Activated CD4-positive, alpha-beta T cell treated with anti-CD3 and anti-CD28 coated beads for 36 hours (primary cell): ENCODE measurements around the gene GPRIN2. TPM values are rescaled to one million over a fixed set of nuclear protein-coding genes. Genes with fewer than 3 reads are reported as not detected.

Experiments used
- ATAC-seq: fragments of 200-7000 bp; cut with Tn5 transposase; one replicate; pipeline ENCODE4 v1.10.0; 2021; ENCODE audit warnings: mild to moderate bottlenecking, moderate library complexity
- CTCF ChIA-PET: fragments of 350-600 bp; sonication (Branson Sonifier 250); formaldehyde crosslinking; loops from one replicate; lab custom pipeline; 2021; ENCODE audit warnings: antibody characterized with exemption; lab: Charles Lee
- POLR2A ChIA-PET: fragments of 350-600 bp; sonication (Branson Sonifier 250); formaldehyde crosslinking; loops from one replicate; lab custom pipeline; 2021; ENCODE audit warnings: antibody characterized with exemption, inconsistent platforms; lab: Charles Lee
- DNase-seq: peaks from one replicate; pipeline ENCODE4 v3.0.0-alpha.2; 2020
- H3K27ac Mint-ChIP-seq: one replicate; pipeline ENCODE4 v1.8.0; 2021; ENCODE audit warnings: mixed read lengths
- H3K27me3 Mint-ChIP-seq: one replicate; pipeline ENCODE4 v1.8.0; 2021; ENCODE audit warnings: mixed read lengths
- H3K36me3 Mint-ChIP-seq: one replicate; pipeline ENCODE4 v1.8.0; 2021; ENCODE audit warnings: low read depth, mixed read lengths
- H3K4me1 Mint-ChIP-seq: one replicate; pipeline ENCODE4 v1.8.0; 2021; ENCODE audit warnings: mixed read lengths
- H3K4me3 Mint-ChIP-seq: one replicate; pipeline ENCODE4 v1.8.0; 2021; ENCODE audit warnings: mild to moderate bottlenecking, moderate library complexity, mixed read lengths
- H3K9me3 Mint-ChIP-seq: one replicate; pipeline ENCODE4 v1.8.0; 2021; ENCODE audit warnings: low read depth, mixed read lengths
- intact Hi-C, 2 experiments: fragments of 100-400 bp; cut with DNase I in 1 of 2; cut with micrococcal nuclease in 1 of 2; formaldehyde crosslinking; loops; one replicate each; pipeline versions ENCODE4 v1.14.2 to v1.15.1; 2022 to 2024; cut with DNase I, micrococcal nuclease
- total RNA-seq, 2 experiments: library from RNA; stranded (reverse); gene quantifications; one replicate each; pipeline ENCODE4 v1.2.3, GENCODE V29; 2021

The GPRIN2 gene
- total RNA-seq, 2 experiments from 2014 or later: not detected

- Mint-ChIP-seq H3K4me3 (no peak overlapping the region), H3K27ac (no peak overlapping the region), H3K9me3 (no peaks in the 10 kb centered on the region), H3K36me3 (no peaks in the 10 kb centered on the region), H3K4me1 (no peaks in the 10 kb centered on the region), H3K27me3 (peaks cover 1% of the 10 kb centered on the region)
- intact Hi-C loops: no loop called here
- no peak for ATAC-seq
- ChIA-PET POLR2A (no interaction called here), CTCF (interaction anchor here (0.5 to 0.6 kb wide), 2 partner anchors 27 to 1669 kb away, joined by 3 read pairs; no protein-coding TSS in a partner anchor)
- DNase-seq: no peak
These were observed 28.2 kb downstream of the GPRIN2 start for GRCh38 chr10:46528171-46528671.

GRCh38 chr10:46527241-46527811 is 29.1 kb downstream of the GPRIN2 start:
- ChIA-PET POLR2A (no interaction called here), CTCF (no interaction called here)
- ATAC-seq: no peak
- intact Hi-C loops: no loop called here
- DNase-seq: no peak
- Mint-ChIP-seq H3K9me3 (no peaks in the 10 kb centered on the region), H3K27ac (no peak overlapping the region), H3K4me3 (no peak overlapping the region), H3K4me1 (no peaks in the 10 kb centered on the region), H3K36me3 (no peaks in the 10 kb centered on the region), H3K27me3 (no peaks in the 10 kb centered on the region)

GRCh38 chr10:46526682-46527038 is 29.8 kb downstream of the GPRIN2 start:
- ChIA-PET POLR2A (no interaction called here), CTCF (no interaction called here)
- intact Hi-C loops: no loop called here
- Mint-ChIP-seq H3K27me3 (no peaks in the 10 kb centered on the region), H3K27ac (no peak overlapping the region), H3K4me1 (no peaks in the 10 kb centered on the region), H3K9me3 (no peaks in the 10 kb centered on the region), H3K36me3 (no peaks in the 10 kb centered on the region), H3K4me3 (no peak overlapping the region)
- ATAC-seq: no peak
- no peak for DNase-seq

GRCh38 chr10:46525824-46526681 is 30.4 kb downstream of the GPRIN2 start:
- ChIA-PET CTCF (no interaction called here), POLR2A (no interaction called here)
- intact Hi-C loops: no loop called here
- no peak overlapping the region for H3K27ac Mint-ChIP-seq
- H3K36me3 Mint-ChIP-seq: no peaks in the 10 kb centered on the region
- DNase-seq: no peak
- H3K27me3 Mint-ChIP-seq: no peaks in the 10 kb centered on the region
- no peak for ATAC-seq
- no peaks in the 10 kb centered on the region for H3K9me3 Mint-ChIP-seq
- H3K4me1 Mint-ChIP-seq: no peaks in the 10 kb centered on the region
- H3K4me3 Mint-ChIP-seq: no peak overlapping the region

- Mint-ChIP-seq H3K36me3 (no peaks in the 10 kb centered on the region), H3K4me1 (no peaks in the 10 kb centered on the region), H3K27ac (no peak overlapping the region), H3K9me3 (no peaks in the 10 kb centered on the region), H3K27me3 (no peaks in the 10 kb centered on the region), H3K4me3 (no peak overlapping the region)
- DNase-seq: no peak
- intact Hi-C loops: no loop called here
- peak; percentile 61 for ATAC-seq
- CTCF ChIA-PET: no interaction called here
- POLR2A ChIA-PET: no interaction called here
These were observed 31.2 kb downstream of the GPRIN2 start for GRCh38 chr10:46525177-46525823.

GRCh38 chr10:46524472-46525176 is 31.8 kb downstream of the GPRIN2 start:
- Mint-ChIP-seq H3K27me3 (no peaks in the 10 kb centered on the region), H3K4me1 (no peaks in the 10 kb centered on the region), H3K4me3 (no peak overlapping the region), H3K9me3 (no peaks in the 10 kb centered on the region), H3K27ac (no peak overlapping the region), H3K36me3 (no peaks in the 10 kb centered on the region)
- CTCF ChIA-PET: no interaction called here
- DNase-seq: no peak
- POLR2A ChIA-PET: no interaction called here
- no peak for ATAC-seq
- intact Hi-C loops: no loop called here

GRCh38 chr10:46523962-46524471 is 32.4 kb downstream of the GPRIN2 start:
- no peaks in the 10 kb centered on the region for H3K9me3 Mint-ChIP-seq
- POLR2A ChIA-PET: no interaction called here
- H3K36me3 Mint-ChIP-seq: no peaks in the 10 kb centered on the region
- H3K27ac Mint-ChIP-seq: no peak overlapping the region
- no peak overlapping the region for H3K4me3 Mint-ChIP-seq
- no peaks in the 10 kb centered on the region for H3K4me1 Mint-ChIP-seq
- no peak for ATAC-seq
- CTCF ChIA-PET: no interaction called here
- no peak for DNase-seq
- intact Hi-C loops: no loop called here
- no peaks in the 10 kb centered on the region for H3K27me3 Mint-ChIP-seq

- Mint-ChIP-seq H3K9me3 (no peaks in the 10 kb centered on the region), H3K36me3 (no peaks in the 10 kb centered on the region), H3K27ac (no peak overlapping the region), H3K4me3 (no peak overlapping the region), H3K27me3 (no peaks in the 10 kb centered on the region), H3K4me1 (no peaks in the 10 kb centered on the region)
- intact Hi-C loops: no loop called here
- DNase-seq (no peak), ATAC-seq (no peak)
- ChIA-PET POLR2A (no interaction called here), CTCF (no interaction called here)
These were observed 33.1 kb downstream of the GPRIN2 start for GRCh38 chr10:46523119-46523961.

- POLR2A ChIA-PET: no interaction called here
- no peak overlapping the region for H3K27ac Mint-ChIP-seq
- H3K4me1 Mint-ChIP-seq: no peaks in the 10 kb centered on the region
- H3K4me3 Mint-ChIP-seq: no peak overlapping the region
- no peaks in the 10 kb centered on the region for H3K9me3 Mint-ChIP-seq
- intact Hi-C loops: no loop called here
- no peaks in the 10 kb centered on the region for H3K27me3 Mint-ChIP-seq
- no peak for DNase-seq
- H3K36me3 Mint-ChIP-seq: no peaks in the 10 kb centered on the region
- CTCF ChIA-PET: no interaction called here
- no peak for ATAC-seq
These were observed 34.0 kb downstream of the GPRIN2 start for GRCh38 chr10:46522295-46523118.

GRCh38 chr10:46520941-46521340 is 35.5 kb downstream of the GPRIN2 start:
- DNase-seq (no peak), ATAC-seq (no peak)
- Mint-ChIP-seq H3K27ac (no peak overlapping the region), H3K36me3 (no peaks in the 10 kb centered on the region), H3K27me3 (peaks cover 3% of the 10 kb centered on the region), H3K9me3 (no peaks in the 10 kb centered on the region), H3K4me1 (no peaks in the 10 kb centered on the region), H3K4me3 (no peak overlapping the region)
- intact Hi-C loops: no loop called here
- POLR2A ChIA-PET: no interaction called here
- CTCF ChIA-PET: interaction anchor here (0.6 kb wide), 1 partner anchor 31 kb away, joined by 3 read pairs; no protein-coding TSS in a partner anchor
